T follicular helper cell (primary cell): Measurements from ENCODE around the gene HDAC1.
"Not testable (repeated sequence)": the region's sequence is repeated elsewhere in the genome, so short reads cannot be mapped to it uniquely, and the experiment has no call there.

Experiments
- DNase-seq: peaks from one replicate; pipeline ENCODE4 v3.0.0-alpha.2; 2020; ENCODE audit warnings: low read depth

The HDAC1 gene

DNA sequence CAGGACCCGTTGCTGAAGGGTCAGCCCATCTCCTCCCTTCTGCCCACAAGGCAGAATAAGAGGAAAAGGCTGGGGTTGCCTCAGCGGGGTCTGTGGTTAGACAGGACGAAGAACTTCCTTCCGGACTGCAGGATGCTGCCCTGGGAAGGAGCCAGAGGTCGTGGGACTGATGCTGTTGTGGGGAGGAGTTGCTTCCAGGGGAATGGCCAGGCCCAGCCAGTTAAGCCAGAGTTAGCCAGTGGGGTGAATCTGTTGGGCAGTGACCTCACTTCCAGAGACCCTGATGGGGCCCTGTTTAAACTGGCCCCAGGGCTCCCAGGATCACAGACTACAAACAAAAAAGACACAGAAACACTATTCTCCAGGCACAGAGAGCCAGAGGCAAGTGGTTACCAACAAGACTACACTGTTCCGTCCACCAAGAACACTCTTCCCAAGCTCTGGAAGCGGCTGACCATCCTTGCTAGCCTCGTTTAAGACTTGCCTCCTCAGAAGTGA is 57.4 kb downstream of the HDAC1 start:
- no peak for DNase-seq

DNA sequence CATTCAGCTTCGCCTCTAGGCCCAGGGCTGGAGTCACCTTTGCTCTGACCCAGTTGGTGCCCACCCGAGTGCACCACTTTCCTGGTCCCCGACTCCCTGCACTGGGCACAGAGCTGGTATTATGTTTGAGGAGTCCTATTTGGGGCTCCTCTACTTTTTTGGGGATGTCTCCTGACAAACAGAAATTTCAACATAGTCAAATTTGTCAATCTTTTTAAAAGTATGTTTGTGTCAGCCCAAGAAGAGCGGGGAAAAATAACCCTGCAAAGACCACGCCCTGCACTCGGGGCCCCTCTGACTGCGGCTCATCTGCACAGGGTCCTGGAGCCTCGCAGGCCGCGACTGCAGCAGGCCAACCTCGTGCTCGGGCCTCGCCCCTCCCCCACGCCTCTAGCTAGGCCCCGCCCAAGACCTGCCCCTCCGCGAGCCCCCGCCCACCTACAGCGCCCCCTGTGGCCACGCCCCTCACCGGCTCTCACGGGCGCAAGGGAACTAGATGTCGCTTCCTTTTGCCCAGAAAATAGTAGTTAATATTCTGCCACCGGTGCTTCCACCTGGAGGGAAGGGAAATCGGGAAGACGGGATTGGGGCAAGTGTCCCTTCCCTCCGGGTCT is 59.0 kb downstream of the HDAC1 start:
- DNase-seq = peak; percentile 72

DNA sequence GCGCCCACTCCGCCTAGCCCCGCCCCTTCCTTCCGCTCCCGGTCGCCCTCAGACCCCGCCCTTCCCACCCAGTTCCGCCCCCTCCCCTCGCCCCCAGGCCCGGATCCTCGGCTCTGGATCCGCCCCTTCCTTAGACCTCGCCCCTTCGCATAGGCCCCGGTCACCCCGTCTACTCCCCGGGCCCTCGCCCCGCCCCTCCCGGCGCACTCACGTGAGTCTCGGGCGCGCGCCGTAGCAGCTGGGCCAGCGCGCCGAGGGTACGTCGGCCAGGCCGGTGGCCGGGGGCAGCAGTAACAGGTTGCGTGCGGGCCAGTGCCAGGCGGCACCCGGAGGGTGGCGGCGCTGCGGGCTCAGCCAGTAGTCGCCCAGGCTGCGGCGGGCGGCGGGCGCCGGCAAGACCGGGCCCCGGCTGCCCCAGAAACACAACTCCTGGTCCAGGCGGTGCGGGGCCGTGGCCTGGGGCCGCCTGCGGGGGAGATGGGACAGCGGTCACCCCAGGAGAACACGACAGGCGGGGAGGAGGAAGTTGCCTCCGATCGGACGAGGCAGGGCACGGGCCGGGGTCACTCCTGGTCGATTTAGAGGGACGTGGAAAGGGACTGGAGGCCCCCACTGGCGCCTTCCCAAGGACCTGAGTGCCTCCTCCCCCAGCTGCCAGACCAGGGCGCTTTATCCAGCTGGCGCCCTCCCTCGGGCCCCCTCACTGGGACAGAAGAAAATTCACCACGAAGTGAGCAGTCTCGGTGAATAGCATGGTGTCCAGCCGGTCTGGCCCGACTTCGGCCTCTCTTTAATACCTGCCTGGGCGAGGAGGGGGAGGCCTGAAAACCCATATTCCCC is 59.7 kb downstream of the HDAC1 start:
- peak; percentile 90 for DNase-seq

DNA sequence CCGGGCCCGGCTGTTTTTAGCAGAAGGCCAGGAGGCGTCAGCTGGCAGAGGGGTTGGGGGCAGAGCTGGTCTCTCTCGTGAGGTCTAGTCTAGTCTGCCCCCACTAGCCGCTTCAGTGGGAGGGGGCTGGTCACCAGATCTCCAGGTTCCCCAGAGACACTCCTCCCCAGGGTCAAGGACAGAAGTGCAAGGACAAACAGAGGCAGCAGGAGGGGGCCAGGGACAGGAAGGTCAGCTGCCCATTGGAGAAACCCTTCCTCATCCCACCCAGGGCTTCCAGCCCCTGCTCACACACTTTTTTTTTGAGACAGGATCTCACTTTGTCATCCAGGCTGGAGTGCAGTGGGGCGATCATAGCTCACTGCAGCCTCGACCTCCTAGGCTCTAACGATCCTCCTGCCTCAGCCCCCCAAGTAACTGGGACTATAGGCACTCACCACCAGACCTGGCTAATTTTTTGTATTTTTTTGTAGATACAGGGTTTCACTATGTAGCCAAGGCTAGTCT is 60.4 kb downstream of the HDAC1 start:
- no peak for DNase-seq

DNA sequence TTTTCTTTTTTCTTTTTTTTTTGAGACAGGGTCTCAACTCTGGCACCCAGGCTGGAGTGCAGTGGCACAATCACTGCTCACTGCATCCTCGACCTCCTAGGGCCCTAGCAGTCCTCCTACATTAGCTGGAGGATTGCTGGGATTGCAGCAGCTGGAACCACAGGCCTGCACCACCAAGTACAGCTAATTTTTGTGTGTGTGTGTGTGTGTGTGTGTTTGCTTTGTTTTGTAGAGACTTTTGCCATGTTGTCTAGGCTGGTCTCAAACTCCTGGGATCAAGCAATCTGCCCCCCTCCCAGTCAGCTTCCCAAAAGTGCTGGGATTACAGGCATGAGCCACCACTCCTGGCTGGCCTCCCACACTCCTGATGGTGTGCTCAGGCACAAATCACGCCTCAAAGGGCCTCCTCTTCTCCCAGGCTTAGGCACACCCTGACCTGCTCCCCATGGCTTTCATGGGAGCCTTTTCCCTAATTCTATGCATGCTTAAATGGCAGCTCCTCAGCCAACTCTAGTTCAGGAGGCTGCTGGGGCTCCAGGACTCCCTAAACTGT is 61.0 kb downstream of the HDAC1 start:
- DNase-seq = no peak

DNA sequence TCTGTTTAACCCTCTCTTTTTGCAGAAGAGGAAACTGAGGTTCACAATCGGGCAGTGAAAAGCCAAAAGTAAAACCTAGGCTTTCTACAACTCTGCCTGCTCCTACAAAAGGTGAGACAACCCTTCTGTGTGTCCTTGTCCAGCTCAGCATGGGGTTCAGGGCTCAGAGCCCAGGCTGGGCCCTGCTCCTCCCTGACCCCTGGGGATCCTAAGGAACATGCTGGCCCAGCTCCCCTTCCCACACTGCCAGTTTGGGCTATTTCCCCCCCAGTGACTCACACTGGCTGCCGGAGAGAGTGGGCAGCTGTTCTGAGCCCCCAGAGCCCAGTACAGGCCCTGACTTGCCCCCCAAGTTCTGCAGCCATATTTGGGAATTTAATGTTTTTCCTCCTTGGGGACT is 61.5 kb downstream of the HDAC1 start:
- DNase-seq = no peak

DNA sequence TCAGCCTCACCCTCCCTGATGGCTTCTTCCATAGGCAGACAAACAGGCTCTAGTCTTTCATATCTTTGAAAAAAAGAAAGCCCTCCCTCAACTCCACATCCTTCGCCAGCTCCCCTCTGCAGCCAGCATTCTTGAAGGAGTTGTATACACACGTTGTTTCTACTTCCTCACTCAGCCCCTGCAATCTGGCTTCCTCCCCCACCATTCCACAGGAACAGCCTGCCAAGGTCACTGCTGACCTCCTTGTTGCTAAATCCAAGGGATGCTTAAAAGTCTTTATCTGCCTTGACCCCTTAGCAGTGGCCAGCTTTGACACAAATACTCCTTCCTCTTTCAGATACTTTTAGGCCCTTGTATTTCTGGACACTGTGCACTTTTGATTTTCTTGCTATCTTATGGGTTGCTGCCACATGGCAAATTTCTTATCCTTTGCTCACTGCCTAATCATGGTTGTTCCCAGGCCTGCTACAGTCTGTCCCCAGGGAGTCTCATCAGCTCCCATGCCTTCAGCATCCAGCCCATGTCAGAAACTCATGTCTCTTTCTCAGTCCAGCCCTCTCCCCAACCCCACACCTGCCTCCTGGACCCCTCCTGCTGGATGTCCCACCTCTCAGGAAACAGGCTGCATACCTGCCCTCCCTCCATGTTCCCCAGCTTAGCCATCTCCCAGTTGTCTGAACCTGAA is 62.1 kb downstream of the HDAC1 start:
- no peak for DNase-seq

DNA sequence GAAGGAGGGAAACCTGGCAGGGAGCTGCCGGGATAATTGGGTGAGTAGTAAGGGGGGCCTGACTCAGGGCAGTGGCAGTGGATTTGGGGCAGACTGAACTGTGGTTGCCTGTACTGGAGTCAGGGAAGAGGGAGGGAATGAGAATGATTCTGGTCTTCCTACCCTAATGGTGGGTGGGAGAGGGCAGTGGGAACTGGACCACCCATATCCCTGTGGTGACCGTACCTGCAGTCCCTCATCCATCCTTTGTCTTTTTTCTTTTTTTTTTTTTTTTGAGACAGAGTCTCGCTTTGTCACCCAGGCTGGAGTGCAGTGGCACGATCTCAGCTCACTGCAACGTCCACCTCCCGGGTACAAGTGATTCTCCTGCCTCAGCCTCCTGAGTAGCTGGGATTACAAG is 63.9 kb downstream of the HDAC1 start:
- DNase-seq = not testable (repeated sequence)

DNA sequence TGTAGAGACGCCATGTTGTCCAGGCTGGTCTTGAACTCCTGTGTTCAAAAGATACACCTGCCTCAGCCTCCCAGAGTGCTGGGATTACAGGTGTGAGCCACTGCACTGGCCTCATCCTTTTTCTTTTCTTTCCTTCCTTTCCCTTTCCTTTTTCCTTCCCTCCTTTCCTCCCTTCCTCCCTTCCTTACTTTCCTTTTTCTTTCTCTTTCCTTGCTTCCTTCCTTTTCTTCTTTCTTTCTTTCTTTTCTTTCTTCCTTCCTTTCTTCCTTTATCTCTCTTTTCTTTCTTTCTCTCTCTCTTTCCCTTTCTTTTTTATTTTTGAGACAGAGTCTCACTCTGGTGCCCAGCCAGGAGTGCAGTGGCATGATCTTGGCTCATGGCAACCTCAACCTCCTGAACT is 64.6 kb downstream of the HDAC1 start:
- DNase-seq = no peak

DNA sequence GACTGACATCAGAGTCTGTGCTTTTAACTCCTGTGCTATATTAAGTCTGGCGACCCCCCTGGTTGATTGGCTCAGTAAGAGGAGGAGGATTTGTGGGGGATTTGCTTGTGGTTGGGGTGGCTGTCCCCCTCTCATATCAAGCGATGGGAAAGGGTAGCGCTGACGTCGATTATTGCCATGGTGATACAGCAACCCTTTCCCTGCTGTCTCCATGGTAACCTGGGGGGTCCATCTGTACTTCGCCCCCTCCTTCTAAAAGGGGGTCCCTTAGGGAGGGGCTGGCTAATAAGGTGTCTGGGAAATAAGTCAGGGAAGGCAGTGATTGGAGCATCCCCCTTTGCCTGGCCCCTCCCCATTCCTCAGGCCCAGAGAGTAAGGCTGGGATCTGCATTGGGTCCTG is 65.7 kb downstream of the HDAC1 start:
- DNase-seq = no peak

DNA sequence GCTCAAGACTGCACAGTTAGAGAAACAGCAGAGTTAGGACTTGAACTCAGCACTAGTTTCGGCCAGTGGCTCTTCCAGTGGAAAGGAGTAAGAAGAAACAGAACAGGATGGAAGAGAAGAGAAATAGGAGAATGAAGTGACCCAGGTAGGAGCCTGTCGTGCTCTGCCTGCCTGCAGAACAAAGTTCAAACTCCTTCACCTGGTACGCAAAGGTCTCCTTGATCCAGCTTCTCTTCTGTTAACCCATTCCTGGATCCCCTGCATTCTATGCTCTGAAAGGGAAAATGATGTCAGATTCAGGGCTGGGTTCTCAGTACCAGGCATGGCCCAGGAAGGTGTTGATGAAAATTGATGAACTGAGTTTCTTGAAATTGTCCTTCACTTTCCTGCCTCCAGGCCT is 66.6 kb downstream of the HDAC1 start:
- DNase-seq = no peak

DNA sequence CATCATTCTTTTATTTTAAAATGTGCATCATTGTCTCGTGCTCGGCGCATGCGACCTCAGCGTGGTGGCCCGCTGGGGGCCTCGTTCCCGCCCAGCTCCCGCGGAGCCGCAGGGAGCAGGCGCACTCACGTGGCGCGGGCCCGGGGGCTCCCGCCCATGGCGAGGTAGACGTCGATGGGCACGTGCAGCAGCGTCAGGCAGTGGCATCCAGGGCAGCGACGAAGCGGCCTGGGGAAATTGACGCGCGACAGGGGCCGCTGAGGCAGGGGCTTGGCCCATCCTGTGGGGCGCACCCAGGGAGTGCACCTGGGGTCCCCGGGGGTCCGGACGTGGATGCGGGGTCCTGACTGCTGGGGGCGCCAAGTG is 69.4 kb downstream of the HDAC1 start:
- DNase-seq = no peak

DNA sequence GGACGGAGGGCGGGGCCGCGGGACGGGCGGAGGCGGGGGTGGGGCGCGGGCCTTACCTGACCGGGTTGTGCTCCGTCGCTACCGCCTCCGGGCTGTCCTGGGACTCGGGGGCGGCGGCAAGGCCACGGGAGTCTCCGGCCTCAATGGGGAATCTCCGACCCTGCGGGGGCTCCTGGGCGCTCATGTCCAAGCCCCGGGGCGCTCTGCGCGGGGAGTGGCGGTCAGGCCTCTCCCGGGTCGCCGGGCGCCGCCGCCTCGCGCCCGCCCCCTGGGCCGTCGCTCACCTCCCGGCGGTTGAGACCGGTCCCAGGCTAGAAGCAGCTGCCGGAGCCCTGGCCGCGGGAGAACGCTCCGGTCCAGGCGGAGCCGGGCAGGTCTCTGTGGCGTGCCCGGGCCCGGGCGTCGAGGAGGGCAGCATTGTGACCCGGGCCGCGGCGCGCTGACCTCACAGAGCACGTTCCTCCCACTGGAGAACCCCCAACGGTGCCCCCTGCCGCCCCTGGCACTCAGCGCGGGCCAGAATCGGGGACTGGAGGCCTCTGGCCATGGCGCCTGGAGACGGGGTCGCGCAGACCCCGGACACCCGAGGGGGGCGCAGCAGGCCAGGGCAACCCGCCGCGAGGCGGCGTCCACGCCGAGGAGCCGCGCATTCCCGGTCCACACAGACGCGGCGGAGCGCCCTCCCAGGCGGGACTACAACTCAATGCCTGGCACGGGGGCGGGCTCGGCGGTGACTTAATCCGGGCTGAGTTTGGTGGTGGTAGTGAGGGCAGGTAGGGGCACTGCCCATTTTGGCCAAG is 70.0 kb downstream of the HDAC1 start:
- DNase-seq = no peak

DNA sequence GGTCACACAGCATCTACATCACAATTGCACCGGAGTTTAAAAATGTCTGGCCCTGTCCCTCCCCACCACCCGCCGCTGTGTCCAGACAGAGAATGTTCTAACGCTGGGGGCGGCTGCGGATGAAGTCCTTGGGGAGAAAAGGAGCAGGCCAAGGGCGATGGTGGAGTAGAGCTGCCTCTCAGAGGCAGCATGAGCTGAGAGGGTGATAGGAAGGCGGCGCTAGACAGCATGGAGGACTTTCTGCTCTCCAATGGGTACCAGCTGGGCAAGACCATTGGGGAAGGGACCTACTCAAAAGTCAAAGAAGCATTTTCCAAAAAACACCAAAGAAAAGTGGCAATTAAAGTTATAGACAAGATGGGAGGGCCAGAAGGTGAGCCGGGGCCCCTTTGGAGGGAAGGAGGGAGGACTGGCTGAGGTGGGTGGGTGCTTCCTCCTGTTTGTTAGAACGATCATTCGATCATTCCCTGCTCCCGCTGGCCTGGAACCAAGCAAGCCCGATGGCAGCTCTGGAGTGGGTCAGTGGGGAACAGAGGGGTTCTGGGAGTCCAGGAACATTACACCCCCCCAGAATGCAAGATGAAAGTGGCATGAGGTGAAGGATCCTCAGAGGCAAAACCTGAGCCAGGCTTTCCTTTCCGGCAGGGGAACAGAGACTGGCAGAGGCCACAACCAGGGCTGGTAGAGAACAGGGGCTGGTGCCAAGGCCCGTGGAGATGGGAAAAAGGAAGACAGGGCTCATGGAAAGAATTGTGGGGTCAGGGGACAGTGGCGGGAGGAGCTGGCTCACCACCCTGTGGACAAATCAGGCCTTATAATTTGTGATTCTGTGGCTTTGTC is 70.8 kb downstream of the HDAC1 start, which contains the start of the genes FAM229A and TSSK3:
Gene FAM229A (minus strand): TSS at position 12 of the 840 bp plus-strand sequence. CDS start 394 bp downstream, outside the sequence.
Gene TSSK3 (plus strand): TSS at position 66 of the 840 bp plus-strand sequence. CDS start 163 bp downstream, at position 229.
- DNase-seq = no peak

DNA sequence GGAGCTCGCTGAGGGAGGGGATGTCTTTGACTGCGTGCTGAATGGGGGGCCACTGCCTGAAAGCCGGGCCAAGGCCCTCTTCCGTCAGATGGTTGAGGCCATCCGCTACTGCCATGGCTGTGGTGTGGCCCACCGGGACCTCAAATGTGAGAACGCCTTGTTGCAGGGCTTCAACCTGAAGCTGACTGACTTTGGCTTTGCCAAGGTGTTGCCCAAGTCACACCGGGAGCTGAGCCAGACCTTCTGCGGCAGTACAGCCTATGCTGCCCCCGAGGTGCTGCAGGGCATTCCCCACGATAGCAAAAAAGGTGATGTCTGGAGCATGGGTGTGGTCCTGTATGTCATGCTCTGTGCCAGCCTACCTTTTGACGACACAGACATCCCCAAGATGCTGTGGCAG is 71.8 kb downstream of the HDAC1 start:
- no peak for DNase-seq

DNA sequence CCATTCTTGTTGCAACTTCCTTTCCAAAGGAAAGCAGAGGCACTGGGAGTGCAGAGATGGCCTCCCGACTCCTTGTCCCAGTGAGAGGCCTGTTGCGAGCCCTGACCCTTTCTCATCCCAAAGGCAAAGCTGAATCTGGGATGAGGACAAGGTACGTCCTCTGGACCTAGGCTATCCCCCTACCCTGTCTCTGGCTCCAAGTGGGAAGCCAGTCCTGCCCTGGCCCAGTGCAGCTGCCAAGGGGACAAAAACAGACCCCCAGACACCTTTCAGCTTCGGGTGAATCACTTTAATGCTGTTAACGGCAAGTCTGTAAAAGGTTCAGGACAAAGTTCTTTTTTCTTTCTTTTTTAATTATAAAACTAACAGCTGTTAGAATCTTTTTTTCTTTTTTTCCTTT is 73.0 kb downstream of the HDAC1 start:
- no peak for DNase-seq

DNA sequence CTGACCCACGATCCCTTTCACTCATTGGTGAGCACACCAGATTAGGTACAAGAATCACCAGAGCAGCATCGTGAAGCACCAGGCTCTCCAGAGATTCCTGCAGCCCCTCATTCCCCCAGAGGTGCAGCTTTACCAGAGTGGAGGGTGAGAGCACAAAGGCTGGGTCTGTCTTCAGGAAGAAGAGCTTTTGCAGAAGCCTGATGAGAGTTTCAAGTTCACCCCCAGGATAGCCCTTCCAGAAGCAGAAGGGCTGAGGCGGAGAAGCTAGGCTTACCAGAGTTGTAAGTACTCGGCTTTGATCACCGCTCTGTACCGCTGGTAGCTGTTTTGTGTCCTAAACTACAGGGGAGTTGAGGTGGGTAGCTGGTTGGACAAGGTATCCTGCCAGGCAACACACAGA is 73.6 kb downstream of the HDAC1 start:
- DNase-seq = no peak

DNA sequence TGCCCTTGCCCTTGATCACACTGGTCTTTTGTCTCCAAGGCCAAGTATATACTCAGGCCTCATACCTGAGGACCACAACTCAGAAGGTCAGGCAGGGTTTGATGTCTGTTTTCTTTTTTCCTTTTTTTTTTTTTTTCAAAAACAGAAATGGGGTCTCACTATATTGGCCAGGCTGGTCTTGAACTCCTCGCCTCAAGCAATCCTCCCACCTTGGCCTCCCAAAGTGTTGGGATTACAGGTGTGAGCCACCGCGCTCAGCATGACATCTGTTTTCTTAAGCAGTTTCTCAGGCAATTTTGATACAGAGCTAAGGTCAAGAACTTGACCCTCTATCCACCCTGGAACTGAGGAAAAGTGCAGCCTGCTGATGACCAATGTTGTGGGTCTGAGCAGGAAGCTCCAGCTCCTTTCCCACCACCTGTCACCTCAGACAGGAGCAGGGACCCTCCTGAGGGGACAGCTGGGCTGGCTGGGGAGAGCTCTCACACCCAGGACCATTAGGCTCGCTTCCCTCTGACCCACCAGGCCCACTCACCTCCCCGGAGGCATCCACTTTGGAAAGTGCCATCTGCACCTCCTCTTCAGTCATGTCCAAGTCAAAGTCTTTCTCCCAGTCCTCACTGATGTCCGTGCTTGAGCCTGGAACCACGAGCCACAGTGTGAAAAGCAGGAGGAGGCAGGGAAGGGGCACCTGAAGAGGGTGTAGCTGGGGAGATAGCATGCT is 76.2 kb downstream of the HDAC1 start:
- no peak for DNase-seq

DNA sequence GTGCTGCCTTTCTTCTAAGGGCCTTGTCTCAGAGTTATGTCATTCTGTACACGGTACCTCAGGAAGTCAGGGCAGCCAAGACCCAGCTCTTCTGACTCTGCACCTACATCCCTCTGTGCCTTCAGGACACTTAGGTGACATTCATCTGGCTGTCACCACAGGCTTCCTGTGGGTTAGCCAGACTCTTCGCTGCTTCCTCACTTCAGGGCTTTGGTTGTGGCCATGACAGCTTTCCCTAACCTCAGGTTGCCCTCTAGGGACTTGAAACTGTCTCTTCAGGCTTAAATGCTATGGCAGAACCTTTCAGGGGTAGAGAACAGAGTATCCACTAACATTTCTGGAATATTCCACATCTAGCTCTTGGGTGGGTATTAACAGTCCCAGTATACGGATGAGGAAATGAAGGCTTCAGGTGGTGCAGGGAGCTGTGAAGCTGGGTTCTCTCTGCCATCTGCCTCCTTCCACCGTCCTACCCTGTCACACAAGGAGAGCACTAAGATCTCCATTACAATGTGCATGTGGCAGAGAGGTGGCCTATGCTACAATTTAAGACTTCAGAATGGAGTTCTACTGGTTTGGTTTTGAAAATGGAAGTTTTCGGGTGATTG is 80.4 kb downstream of the HDAC1 start:
- peak; percentile 40 for DNase-seq
